RWPE1 (cell line): ENCODE results near the gene CLCNKB.

Experiments
- CTCF ChIA-PET: fragments of 350-600 bp; sonication (Branson Sonifier 250); formaldehyde crosslinking; extraction: SDS; loops from one replicate; lab custom pipeline; 2021; lab: Yijun Ruan, JAX
- POLR2A ChIA-PET: fragments of 400-600 bp; formaldehyde crosslinking; extraction: SDS; loops from one replicate; lab custom pipeline; 2020; ENCODE audit warnings: antibody characterized with exemption; ENCODE audit not compliant: low non-redundant PET; lab: Yijun Ruan, JAX
- DNase-seq: peaks from one replicate; pipeline ENCODE4 v3.0.0; 2012; ENCODE audit warnings: low spot score
- H3K27ac ChIP-seq: fragments of 450-650 bp; 2 replicates; pipeline ENCODE4 v1.5.1; 2017
- TF ChIP-seq, protein P1 (sequence below): fragments of 450-650 bp; conservative IDR thresholded peaks from 2 replicates; pipeline ENCODE4 v1.5.1; 2017; ENCODE audit warnings: low read depth, mild to moderate bottlenecking

Gene CLCNKB

DNA sequence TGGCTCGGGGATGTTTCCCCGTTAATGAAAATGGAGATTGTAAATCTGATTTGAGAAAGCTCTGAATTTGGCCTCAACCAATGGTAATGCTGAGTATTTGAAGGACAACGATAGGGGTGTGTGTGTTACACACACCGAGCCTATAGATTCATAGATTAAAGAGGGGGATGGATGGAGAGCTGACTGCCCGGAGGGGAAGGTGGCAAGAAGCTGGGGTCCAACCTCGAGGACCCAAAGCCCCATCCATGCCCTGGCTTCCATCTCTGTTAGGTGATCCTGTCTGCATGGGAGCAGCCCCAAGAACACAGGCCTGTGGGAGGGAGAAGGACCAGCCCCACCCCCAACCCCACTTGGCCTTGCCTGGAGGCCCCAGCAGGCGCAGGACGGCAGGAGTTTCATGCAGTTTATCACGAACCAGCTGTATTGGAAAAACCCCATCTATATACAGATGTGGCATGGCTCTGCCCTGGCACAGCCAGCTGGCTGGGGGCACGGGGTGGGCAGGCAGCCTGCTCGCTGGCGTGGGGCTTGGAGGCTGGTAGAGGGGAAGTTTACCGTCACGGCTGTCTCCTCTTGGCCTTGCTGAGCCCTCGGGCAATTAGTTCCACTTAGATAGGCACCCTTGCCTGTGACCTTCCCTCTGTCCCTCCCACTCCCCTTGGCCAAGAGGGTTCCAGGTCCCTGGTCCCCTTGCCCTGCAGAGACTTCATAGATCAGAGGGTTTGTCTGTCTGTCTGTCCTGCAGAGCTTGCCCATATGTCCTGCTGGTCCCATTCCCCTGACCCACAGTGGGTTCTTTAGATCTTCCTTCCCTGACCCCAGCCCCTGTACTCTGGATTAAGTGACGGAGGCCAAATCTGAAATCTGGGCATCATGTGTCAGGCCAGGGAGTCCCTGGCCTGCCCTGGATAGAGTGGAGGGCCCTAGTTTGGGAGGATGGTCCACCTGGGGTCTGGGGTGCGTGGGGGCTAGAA is 28.8 kb upstream of the CLCNKB start:
- ChIA-PET POLR2A (no interaction called here), CTCF (interaction anchor here (0.6 kb wide), 2 partner anchors 58 to 183 kb away, joined by 3 read pairs; partner anchors contain the start of gene FAM131C)
- TF ChIP-seq, protein P1, sequence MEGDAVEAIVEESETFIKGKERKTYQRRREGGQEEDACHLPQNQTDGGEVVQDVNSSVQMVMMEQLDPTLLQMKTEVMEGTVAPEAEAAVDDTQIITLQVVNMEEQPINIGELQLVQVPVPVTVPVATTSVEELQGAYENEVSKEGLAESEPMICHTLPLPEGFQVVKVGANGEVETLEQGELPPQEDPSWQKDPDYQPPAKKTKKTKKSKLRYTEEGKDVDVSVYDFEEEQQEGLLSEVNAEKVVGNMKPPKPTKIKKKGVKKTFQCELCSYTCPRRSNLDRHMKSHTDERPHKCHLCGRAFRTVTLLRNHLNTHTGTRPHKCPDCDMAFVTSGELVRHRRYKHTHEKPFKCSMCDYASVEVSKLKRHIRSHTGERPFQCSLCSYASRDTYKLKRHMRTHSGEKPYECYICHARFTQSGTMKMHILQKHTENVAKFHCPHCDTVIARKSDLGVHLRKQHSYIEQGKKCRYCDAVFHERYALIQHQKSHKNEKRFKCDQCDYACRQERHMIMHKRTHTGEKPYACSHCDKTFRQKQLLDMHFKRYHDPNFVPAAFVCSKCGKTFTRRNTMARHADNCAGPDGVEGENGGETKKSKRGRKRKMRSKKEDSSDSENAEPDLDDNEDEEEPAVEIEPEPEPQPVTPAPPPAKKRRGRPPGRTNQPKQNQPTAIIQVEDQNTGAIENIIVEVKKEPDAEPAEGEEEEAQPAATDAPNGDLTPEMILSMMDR, result no peak
- peak overlapping the region; percentile 70 for H3K27ac ChIP-seq
- no peak for DNase-seq

DNA sequence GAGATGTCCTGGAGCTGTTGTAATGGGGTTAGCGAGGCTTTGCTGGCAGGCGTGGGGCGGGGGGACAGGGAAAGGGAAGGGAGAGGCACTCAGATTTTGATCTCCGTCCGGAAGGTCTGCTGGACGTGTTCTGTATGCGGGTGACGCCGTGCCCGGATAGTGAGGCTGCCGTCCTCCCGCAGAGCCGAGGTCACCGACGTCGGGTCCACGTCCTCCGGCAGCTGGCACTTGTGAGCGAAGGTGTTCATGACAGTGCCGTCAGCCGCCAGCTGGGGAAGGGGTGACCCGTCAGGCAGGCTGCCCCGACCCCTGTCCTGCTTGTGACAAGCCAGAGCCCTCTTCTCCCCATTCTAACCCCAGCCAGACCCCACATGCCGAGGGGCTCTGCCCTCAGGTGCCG is 28.1 kb upstream of the CLCNKB start:
- H3K27ac ChIP-seq, result peak overlapping the region; percentile 70
- no peak for DNase-seq
- ChIA-PET POLR2A (no interaction called here), CTCF (interaction anchor here (0.6 kb wide), 2 partner anchors 58 to 184 kb away, joined by 3 read pairs; partner anchors contain the start of gene FAM131C)
- TF ChIP-seq, protein P1, result no peak

DNA sequence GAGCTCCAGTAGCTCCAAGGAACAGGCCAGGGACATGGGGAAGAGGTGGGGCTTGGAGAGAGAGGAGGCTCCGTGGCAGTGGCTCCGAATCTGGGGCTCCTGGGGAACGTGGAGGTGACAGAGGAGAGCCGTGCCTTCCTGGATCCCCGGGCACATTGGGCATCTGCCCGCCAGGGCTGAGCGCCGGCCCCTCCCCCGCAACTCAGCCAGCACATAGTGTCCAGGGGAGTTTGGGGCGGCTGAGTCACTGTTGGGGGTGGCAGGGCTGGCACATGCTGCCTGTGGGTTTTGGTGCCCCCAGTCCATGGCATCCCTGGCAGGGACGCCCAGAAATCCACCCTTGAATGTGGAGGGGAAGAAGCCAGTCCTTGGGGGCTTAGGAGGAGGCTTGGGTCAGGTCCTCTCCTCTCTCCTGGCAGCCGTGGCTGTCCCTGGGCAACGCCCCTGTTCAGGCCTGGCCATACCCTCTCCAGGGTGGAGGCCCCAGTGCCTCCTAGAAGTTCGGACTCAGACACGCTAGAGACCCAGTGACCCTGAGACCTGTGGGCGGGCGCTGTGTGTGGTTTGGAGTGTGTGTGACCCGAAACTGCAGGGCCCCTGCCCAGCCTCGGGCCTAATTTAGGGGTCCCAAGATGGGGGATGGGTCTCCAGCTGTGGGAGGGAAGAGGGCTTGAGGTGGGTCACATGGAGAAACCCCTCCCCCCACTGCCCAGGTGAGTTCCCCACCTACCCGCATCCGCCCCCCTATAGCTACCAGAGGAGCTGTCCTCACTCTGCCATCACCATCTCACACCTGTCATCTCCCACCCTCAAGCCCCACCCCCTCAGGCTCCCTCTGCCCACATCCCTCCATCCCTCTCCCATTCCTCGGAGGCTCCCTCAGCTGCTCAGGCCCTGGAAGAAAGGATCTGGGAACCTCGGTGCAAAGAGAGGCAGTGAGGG is 27.4 kb upstream of the CLCNKB start:
- ChIA-PET CTCF (interaction anchor here (0.6 to 1.0 kb wide), 3 partner anchors 9 to 185 kb away, joined by 3 to 7 read pairs (median 3); partner anchors contain the start of gene FAM131C), POLR2A (no interaction called here)
- H3K27ac ChIP-seq, result peak overlapping the region; percentile 70
- TF ChIP-seq, protein P1, result no peak
- DNase-seq, result no peak

DNA sequence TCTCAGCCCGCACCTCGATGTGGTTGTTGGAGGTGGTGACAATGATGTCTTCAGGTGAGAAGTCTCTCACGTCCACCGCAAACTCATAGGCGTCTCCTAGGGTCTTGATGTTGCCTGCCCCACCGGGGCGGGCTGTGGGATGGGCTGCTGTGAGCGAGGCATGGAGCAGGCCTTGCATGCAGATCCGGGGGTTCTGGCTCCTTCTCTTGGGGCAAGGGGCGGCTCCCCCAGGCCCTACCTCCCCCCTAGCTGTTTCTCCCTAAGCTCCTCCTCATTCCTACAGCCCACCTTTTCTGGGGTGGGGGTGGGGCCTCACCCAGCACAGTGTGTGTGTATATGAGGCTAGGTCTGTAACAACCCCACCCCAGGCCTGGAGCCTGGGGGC is 26.5 kb upstream of the CLCNKB start:
- CTCF ChIA-PET, result interaction anchor here (1.0 kb wide), 1 partner anchor 9 kb away, joined by 7 read pairs; no protein-coding TSS in a partner anchor

DNA sequence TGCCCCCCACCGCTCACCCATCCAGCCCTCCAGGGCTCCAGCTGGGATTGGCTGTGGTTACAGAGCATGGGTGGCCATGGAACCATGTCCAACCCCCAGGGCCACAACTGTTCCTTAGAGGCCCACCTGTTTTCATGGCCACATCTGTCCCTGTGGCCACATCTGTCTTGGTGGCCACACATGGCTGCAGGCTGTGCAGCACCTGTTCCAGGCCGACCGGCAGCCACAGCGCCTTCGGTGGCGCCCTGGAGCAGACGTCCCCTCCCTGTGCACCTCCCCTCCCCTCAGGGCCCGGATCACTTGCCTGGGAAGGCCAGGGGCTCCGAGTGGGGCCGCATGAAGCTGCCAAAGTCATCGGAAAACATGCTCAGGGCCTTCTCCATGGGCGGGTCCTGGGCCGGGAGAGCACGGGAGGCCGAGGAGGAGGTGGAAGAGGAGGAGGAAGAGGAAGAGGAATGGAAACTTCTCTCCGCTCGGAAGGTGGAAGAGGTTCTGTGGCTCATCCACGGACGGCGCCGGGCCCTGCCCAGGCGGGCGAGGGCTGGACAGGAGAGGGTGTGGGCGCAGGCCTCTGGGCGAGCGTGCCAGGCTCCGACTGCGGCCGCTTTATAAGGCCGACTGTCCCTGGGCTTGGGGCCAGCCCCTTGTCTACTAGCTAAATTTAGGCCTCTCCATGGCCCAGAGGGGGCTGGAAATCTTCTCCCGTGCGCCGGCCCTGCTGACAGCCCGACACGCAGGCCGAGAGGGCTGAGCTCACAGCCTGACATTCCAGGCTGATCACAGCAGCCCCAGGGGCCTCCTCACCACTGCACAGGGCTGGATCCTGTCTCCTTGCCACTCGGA is 25.9 kb upstream of the CLCNKB start, which contains the start of gene HSPB7:
HSPB7 (minus strand) TSS at position 583 of the 843 bp plus-strand sequence; CDS start at position 503, 80 bp downstream.
- no peak for DNase-seq
- CTCF ChIA-PET, result interaction anchor here (1.0 kb wide), 1 partner anchor 10 kb away, joined by 7 read pairs; no protein-coding TSS in a partner anchor
- POLR2A ChIA-PET, result no interaction called here
- peak within 1 kb of the TSS; percentile 25; the same call in 1 of the 2 replicates for H3K27ac ChIP-seq
- TF ChIP-seq, protein P1, result no peak

More for the DNA sequence above, 26.5 kb upstream of the CLCNKB start:
- H3K27ac ChIP-seq, result no peak overlapping the region
- no peak for DNase-seq
- TF ChIP-seq, protein P1, result no peak
- POLR2A ChIA-PET, result no interaction called here
